Peyer's patch (tissue), 4 donors: ENCODE results near the gene CMYA5. TPM values are rescaled to one million over a fixed set of nuclear protein-coding genes. Genes with fewer than 3 reads are reported as not detected.

Experiments used
- DNase-seq, 3 donors: peaks; one replicate each; pipeline ENCODE4 v3.0.0-alpha.2; 2017 to 2019
- H3K27ac ChIP-seq, 4 donors: fragments of 200-600 bp; sonication (generic); one replicate each; pipeline ENCODE4 v1.5.1; 2016 to 2019
- H3K27me3 ChIP-seq, 2 donors: fragments of 200-600 bp; sonication (generic); one replicate each; pipeline ENCODE4 v1.5.1; 2019
- H3K36me3 ChIP-seq, 3 donors: fragments of 200-600 bp; sonication (generic); one replicate each; pipeline ENCODE4 v1.5.1; 2016 to 2019
- H3K4me1 ChIP-seq, 4 donors: fragments of 200-600 bp; sonication (generic); one replicate each; pipeline ENCODE4 v1.5.1; 2016 to 2019
- H3K4me3 ChIP-seq, 4 donors: fragments of 200-600 bp; sonication (generic); 1 replicate in 3 of 4; 2 replicates in 1 of 4; pipeline ENCODE4 v1.5.1; 2016 to 2019; ENCODE audit warnings: mild to moderate bottlenecking in 1 of 4
- H3K9me3 ChIP-seq, 4 donors: fragments of 200-600 bp; sonication (generic); one replicate each; pipeline ENCODE4 v1.5.1; 2016 to 2019; ENCODE audit warnings: mild to moderate bottlenecking in 1 of 4
- CTCF ChIP-seq, 6 experiments: fragments of 450-650 bp in 4 of 6; fragments of 200-600 bp in 2 of 6; sonication (generic) in 1 of 6; IDR thresholded peaks; one replicate each; pipeline ENCODE4 v1.5.1; 2017 to 2019; ENCODE audit warnings: antibody characterized with exemption in 6 of 6, mild to moderate bottlenecking in 3 of 6, moderate library complexity in 1 of 6
- POLR2A ChIP-seq, 2 donors: fragments of 450-650 bp; IDR thresholded peaks; one replicate each; pipeline ENCODE4 v1.5.1; 2017; ENCODE audit warnings: antibody characterized with exemption in 2 of 2, mild to moderate bottlenecking in 2 of 2, moderate library complexity in 2 of 2
- total RNA-seq, 4 donors: library from RNA; depleted of rRNA; stranded (reverse); fragments of >200 nt; gene quantifications; one replicate each; pipeline ENCODE4 v1.1.0, GENCODE V29; 2016

CMYA5 gene
- total RNA-seq, 4 donors from 2014 or later = 1.1 to 15.7 (median 2.5) TPM

- DNase-seq = no peak
- H3K27me3 ChIP-seq = no peaks in the 10 kb centered on the region
- TF ChIP-seq POLR2A (IDR thresholded peaks at IDR 0.05) (no peak), CTCF (IDR thresholded peaks at IDR 0.05) (no peak)
- no peaks in the 10 kb centered on the region for H3K36me3 ChIP-seq
- H3K9me3 ChIP-seq = no peaks in the 10 kb centered on the region
- no peak overlapping the region for H3K27ac ChIP-seq
- H3K4me3 ChIP-seq = no peak overlapping the region
- no peaks in the 10 kb centered on the region for H3K4me1 ChIP-seq
Observed at GRCh38 chr5:79803007-79803406, 113.4 kb downstream of the CMYA5 start.

- Histone ChIP-seq H3K27me3 (no peaks in the 10 kb centered on the region), H3K4me1 (no peaks in the 10 kb centered on the region), H3K9me3 (no peaks in the 10 kb centered on the region), H3K36me3 (no peaks in the 10 kb centered on the region), H3K27ac (no peak overlapping the region), H3K4me3 (no peak overlapping the region)
- no peak for DNase-seq
- TF ChIP-seq CTCF (IDR thresholded peaks at IDR 0.05) (no peak), POLR2A (IDR thresholded peaks at IDR 0.05) (no peak)
Observed at GRCh38 chr5:79806741-79807140, 117.1 kb downstream of the CMYA5 start.

- Histone ChIP-seq H3K4me1 (no peaks in the 10 kb centered on the region), H3K4me3 (no peak overlapping the region), H3K9me3 (no peaks in the 10 kb centered on the region), H3K27me3 (no peaks in the 10 kb centered on the region), H3K36me3 (no peaks in the 10 kb centered on the region), H3K27ac (no peak overlapping the region)
- TF ChIP-seq CTCF (IDR thresholded peaks at IDR 0.05) (no peak), POLR2A (IDR thresholded peaks at IDR 0.05) (no peak)
- no peak for DNase-seq
Observed at GRCh38 chr5:79809743-79810142, 120.1 kb downstream of the CMYA5 start.

GRCh38 chr5:79811081-79811480, 121.4 kb downstream of the CMYA5 start:
- TF ChIP-seq CTCF (IDR thresholded peaks at IDR 0.05) (no peak), POLR2A (IDR thresholded peaks at IDR 0.05) (no peak)
- no peaks in the 10 kb centered on the region for H3K4me1 ChIP-seq
- no peaks in the 10 kb centered on the region for H3K27me3 ChIP-seq
- no peak overlapping the region for H3K27ac ChIP-seq
- H3K9me3 ChIP-seq = no peaks in the 10 kb centered on the region
- no peak overlapping the region for H3K4me3 ChIP-seq
- no peaks in the 10 kb centered on the region for H3K36me3 ChIP-seq
- no peak for DNase-seq

GRCh38 chr5:79811904-79812303, 122.3 kb downstream of the CMYA5 start:
- TF ChIP-seq POLR2A (IDR thresholded peaks at IDR 0.05) (no peak), CTCF (IDR thresholded peaks at IDR 0.05) (no peak)

GRCh38 chr5:79814699-79815098, 125.1 kb downstream of the CMYA5 start:
- Histone ChIP-seq H3K4me3 (no peak overlapping the region), H3K36me3 (no peaks in the 10 kb centered on the region), H3K27ac (no peak overlapping the region), H3K4me1 (no peaks in the 10 kb centered on the region), H3K9me3 (no peaks in the 10 kb centered on the region), H3K27me3 (no peaks in the 10 kb centered on the region)
- no peak for TF ChIP-seq POLR2A (IDR thresholded peaks at IDR 0.05)
- no peak for TF ChIP-seq CTCF (IDR thresholded peaks at IDR 0.05)
- no peak for DNase-seq

More at GRCh38 chr5:79811904-79812303, 122.3 kb downstream of the CMYA5 start:
- Histone ChIP-seq H3K27ac (no peak overlapping the region), H3K36me3 (no peaks in the 10 kb centered on the region), H3K4me1 (no peaks in the 10 kb centered on the region), H3K9me3 (no peaks in the 10 kb centered on the region), H3K4me3 (no peak overlapping the region), H3K27me3 (no peaks in the 10 kb centered on the region)
- DNase-seq = no peak
